ENCODE data around the gene GALNT4.
A peak's percentile ranks its signal among the peaks of the same experiment; 100 is the strongest.

Gene GALNT4

DNA sequence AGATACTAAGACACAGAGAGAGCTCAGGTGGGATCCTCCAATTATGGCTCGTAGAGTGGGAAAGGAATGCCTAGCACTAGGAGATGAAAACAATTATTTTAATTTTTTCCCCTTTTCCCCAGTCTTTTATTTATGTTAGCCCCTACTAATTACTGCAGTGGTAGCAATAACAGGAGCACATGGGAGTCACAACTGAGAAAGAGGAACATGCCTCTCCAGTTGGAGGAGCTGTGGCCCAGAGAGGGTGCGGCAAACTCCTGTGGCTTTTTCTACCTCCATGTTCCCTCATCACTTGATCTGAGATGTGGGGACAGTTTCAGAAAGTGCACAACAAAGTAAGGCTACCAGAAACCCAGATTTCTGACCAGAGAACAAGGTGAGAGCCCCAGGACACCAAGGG, 27.2 kb upstream of the GALNT4 start:
- in situ Hi-C loops (cut with HindIII; ENCODE audit: low pct_ligation_motif_present, low sequenced_read_pairs): no loop called here
- H3K4me3 ChIP-seq (ENCODE audit: low read depth, low read length): no peak overlapping the region
- H3K27ac ChIP-seq: no peak overlapping the region
- H3K27me3 ChIP-seq (replicated peaks): no peaks in the 10 kb centered on the region
- H3K36me3 ChIP-seq (replicated peaks): no peaks in the 10 kb centered on the region
- TF ChIP-seq, protein P1, sequence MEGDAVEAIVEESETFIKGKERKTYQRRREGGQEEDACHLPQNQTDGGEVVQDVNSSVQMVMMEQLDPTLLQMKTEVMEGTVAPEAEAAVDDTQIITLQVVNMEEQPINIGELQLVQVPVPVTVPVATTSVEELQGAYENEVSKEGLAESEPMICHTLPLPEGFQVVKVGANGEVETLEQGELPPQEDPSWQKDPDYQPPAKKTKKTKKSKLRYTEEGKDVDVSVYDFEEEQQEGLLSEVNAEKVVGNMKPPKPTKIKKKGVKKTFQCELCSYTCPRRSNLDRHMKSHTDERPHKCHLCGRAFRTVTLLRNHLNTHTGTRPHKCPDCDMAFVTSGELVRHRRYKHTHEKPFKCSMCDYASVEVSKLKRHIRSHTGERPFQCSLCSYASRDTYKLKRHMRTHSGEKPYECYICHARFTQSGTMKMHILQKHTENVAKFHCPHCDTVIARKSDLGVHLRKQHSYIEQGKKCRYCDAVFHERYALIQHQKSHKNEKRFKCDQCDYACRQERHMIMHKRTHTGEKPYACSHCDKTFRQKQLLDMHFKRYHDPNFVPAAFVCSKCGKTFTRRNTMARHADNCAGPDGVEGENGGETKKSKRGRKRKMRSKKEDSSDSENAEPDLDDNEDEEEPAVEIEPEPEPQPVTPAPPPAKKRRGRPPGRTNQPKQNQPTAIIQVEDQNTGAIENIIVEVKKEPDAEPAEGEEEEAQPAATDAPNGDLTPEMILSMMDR (IDR thresholded peaks at IDR 0.05; ENCODE audit: low read depth, low read length, missing control alignments): no peak
- no peak for DNase-seq

DNA sequence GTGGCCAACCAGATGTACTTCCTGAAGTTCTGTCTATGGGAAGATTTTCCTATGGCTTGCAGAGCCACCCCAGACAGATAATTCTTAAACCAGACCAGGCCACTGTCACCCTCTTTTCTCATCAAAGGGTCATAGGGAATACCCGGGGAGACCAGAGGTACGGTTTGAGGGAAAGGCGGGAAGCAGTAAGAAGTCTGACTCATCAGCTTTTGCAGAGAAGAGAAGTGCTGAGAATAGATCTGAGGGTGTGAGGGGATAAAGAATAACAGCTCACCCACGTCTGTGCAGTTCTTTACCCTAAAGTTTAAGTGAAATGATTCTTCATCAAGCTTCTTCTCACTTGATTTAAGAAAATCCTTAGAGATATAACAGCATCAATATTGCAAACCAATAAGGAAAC, 22.5 kb upstream of the GALNT4 start:
- Histone ChIP-seq H3K4me3 (ENCODE audit: low read depth, low read length) (no peak overlapping the region), H3K36me3 (replicated peaks) (no peaks in the 10 kb centered on the region), H3K27ac (no peak overlapping the region), H3K27me3 (replicated peaks) (no peaks in the 10 kb centered on the region)
- in situ Hi-C loops (cut with HindIII; ENCODE audit: low pct_ligation_motif_present, low sequenced_read_pairs): no loop called here
- no peak for DNase-seq
- TF ChIP-seq, protein P1 (IDR thresholded peaks at IDR 0.05; ENCODE audit: low read depth, low read length, missing control alignments): no peak

DNA sequence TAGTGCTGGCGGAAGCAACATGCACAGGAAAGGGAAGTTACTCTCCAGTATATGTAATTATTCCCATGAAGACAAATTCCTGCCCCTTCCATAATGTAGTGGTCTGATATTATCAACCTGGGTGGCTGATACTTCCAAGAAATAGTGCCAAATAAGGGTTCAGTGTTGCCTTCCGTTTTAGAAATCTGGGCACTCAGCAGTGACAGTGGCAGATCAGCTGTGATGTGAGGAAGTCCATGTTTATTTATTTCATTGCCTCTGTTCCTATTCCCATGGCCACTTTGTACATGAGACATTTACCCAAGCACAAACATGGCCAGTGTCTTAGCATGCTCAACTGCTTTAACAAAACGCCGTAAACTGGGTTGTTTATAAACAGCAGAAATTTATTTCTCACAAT, 21.6 kb upstream of the GALNT4 start:
- in situ Hi-C loops (cut with HindIII; ENCODE audit: low pct_ligation_motif_present, low sequenced_read_pairs): no loop called here
- H3K27ac ChIP-seq: no peak overlapping the region
- H3K27me3 ChIP-seq (replicated peaks): no peaks in the 10 kb centered on the region
- no peak for DNase-seq
- no peaks in the 10 kb centered on the region for H3K36me3 ChIP-seq (replicated peaks)
- H3K4me3 ChIP-seq (ENCODE audit: low read depth, low read length): no peak overlapping the region
- TF ChIP-seq, protein P1 (IDR thresholded peaks at IDR 0.05; ENCODE audit: low read depth, low read length, missing control alignments): no peak

DNA sequence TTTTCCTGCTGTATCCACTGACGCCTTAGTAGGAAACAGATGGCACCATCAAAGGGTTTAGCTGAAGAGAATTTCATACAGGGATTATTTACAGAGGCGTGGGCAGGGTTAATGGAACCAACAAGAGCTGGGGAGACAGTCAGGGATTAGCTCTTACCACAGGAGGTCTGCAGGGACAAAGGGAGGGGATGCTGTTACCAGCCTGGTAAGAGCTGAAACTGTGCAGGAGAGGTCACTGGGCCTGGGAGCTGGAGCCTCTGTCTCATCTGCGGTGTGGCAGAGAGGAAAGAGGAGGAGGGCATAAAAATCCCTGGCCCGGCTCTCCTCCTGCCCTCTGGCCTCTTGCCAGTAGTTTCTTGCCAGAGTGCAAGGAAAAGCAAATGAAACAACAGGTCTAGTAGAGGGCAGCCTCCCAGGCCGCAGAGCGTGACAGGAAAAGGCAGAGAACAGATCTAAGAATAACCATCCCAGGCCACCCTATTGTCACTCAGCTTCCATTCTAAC, 20.1 kb upstream of the GALNT4 start:
- no peaks in the 10 kb centered on the region for H3K27me3 ChIP-seq (replicated peaks)
- no peak overlapping the region for H3K27ac ChIP-seq
- in situ Hi-C loops (cut with HindIII; ENCODE audit: low pct_ligation_motif_present, low sequenced_read_pairs): no loop called here
- DNase-seq: peak; percentile 24
- H3K36me3 ChIP-seq (replicated peaks): no peaks in the 10 kb centered on the region
- no peak overlapping the region for H3K4me3 ChIP-seq (ENCODE audit: low read depth, low read length)
- TF ChIP-seq, protein P1 (IDR thresholded peaks at IDR 0.05; ENCODE audit: low read depth, low read length, missing control alignments): no peak

DNA sequence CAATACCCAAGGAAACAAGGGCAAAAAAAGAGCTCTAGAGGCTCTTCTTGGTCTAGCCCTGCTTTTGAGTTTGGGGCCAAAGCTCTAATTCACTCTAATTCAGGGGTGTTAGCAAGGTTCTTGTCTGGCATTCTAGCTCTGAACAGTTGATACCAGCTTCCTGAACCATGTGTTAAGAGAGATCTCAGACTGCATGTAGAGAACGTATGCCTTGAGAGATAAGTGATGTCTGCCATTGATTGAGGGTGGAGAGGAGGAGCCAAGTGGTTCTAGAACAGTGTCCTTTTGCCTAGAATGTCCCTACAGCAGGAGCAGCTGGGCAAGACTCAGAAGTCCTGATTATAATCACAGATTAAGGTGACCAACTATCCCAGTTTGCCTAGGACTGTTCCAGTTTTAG, 19.4 kb upstream of the GALNT4 start:
- Histone ChIP-seq H3K4me3 (ENCODE audit: low read depth, low read length) (no peak overlapping the region), H3K36me3 (replicated peaks) (no peaks in the 10 kb centered on the region), H3K27ac (no peak overlapping the region), H3K27me3 (replicated peaks) (no peaks in the 10 kb centered on the region)
- no peak for DNase-seq
- in situ Hi-C loops (cut with HindIII; ENCODE audit: low pct_ligation_motif_present, low sequenced_read_pairs): no loop called here
- TF ChIP-seq, protein P1 (IDR thresholded peaks at IDR 0.05; ENCODE audit: low read depth, low read length, missing control alignments): no peak

DNA sequence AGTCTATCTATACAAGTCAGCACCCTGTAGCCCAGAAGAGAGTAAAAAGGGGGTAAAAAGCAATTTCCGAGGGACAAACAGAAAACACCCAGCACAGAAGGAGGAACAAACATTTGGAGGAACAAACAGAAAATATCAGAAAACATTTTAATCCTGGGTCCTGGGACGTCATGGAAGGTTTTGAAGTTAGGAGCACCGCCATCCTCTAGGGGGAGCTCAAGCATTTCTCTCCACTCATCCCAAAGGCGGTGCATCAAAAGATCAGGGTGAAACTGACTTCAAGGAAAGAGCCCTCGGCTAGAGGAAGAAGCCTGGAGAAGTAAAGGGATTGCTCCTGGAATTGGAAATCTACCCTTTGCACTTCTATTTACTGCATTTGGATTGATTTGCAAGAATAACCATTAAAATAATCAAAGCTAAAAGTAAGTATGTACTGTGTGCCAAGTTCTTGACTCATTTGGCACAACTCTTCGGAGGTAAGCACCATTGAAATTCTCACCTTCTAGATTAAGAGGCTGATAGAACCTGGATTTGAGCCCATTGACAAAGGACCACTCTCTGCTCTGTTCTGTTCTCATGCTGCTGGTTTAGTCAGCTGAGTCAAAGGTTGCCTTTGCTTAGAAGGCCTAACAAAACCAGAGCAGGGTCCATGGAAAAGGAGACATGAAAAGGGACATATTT, 18.5 kb upstream of the GALNT4 start:
- no peak overlapping the region for H3K4me3 ChIP-seq (ENCODE audit: low read depth, low read length)
- DNase-seq: peak; percentile 75
- no peaks in the 10 kb centered on the region for H3K27me3 ChIP-seq (replicated peaks)
- TF ChIP-seq, protein P1 (IDR thresholded peaks at IDR 0.05; ENCODE audit: low read depth, low read length, missing control alignments): peak; percentile 90
- no peak overlapping the region for H3K27ac ChIP-seq
- in situ Hi-C loops (cut with HindIII; ENCODE audit: low pct_ligation_motif_present, low sequenced_read_pairs): no loop called here
- no peaks in the 10 kb centered on the region for H3K36me3 ChIP-seq (replicated peaks)
